ENCODE results near the gene STARD10.

GRCh38 chr11:72747289-72747855 lies 46.5 kb downstream of the STARD10 start:
- no peak for TF ChIP-seq EZH2 (IDR thresholded peaks at IDR 0.05)
- no peak for TF ChIP-seq POLR2AphosphoS5 (IDR thresholded peaks at IDR 0.05; ENCODE audit: low read depth, low read length)
- no peak for TF ChIP-seq CTCF (IDR thresholded peaks at IDR 0.05 in 2 of 3, conservative IDR thresholded peaks at IDR 0.05 in 1 of 3; ENCODE audit: borderline replicate concordance in 1 of 3, insufficient read depth in 1 of 3, low read depth in 2 of 3, low read length in 2 of 3)
- no peak for TF ChIP-seq FOSL1 (IDR thresholded peaks at IDR 0.05; ENCODE audit: low read depth)

All from HCT116 (cell line).